GM12801 (cell line): ENCODE data around the gene PRR36.

ENCODE experiments used
- CTCF ChIP-seq: IDR thresholded peaks from one replicate; pipeline ENCODE4 v1.5.1; 2011; ENCODE audit warnings: control low read depth; ENCODE audit not compliant: insufficient read length; ENCODE audit errors: extremely low read depth

PRR36 gene

GRCh38 chr19:7860714-7861618 lies 13.2 kb downstream of the PRR36 start:
- no peak for TF ChIP-seq CTCF

GRCh38 chr19:7859831-7860713 lies 14.1 kb downstream of the PRR36 start:
- TF ChIP-seq CTCF: no peak

GRCh38 chr19:7858109-7858770 lies 15.9 kb downstream of the PRR36 start:
- TF ChIP-seq CTCF: no peak

GRCh38 chr19:7857727-7858108 lies 16.5 kb downstream of the PRR36 start:
- no peak for TF ChIP-seq CTCF

GRCh38 chr19:7856679-7857663 lies 17.2 kb downstream of the PRR36 start:
- no peak for TF ChIP-seq CTCF

GRCh38 chr19:7856109-7856591 lies 18.0 kb downstream of the PRR36 start:
- no peak for TF ChIP-seq CTCF
